ENCODE results near the gene MAGI2. TPM values are rescaled to one million over a fixed set of nuclear protein-coding genes. Genes with fewer than 3 reads are reported as not detected.

MAGI2 gene
- total RNA-seq, 1 donor from 2014 or later = 5.4 TPM

- Histone ChIP-seq H3K27me3 (ENCODE audit: insufficient read depth, low read length) (no peaks in the 10 kb centered on the region), H3K79me2 (ENCODE audit: insufficient read depth, low read length) (no peaks in the 10 kb centered on the region), H3K4me1 (ENCODE audit: insufficient read depth, low read length) (peaks cover 13% of the 10 kb centered on the region), H4K20me1 (ENCODE audit: insufficient read depth, low read length) (no peaks in the 10 kb centered on the region), H3K4me3 (ENCODE audit: insufficient read depth, low read depth, low read length) (no peak overlapping the region), H3K9me3 (ENCODE audit: insufficient read depth, low read depth, low read length) (no peaks in the 10 kb centered on the region), H2AFZ (ENCODE audit: low read depth, low read length) (no peak overlapping the region), H3K9ac (ENCODE audit: low read length) (no peak overlapping the region), H3K4me2 (ENCODE audit: low read length) (no peak overlapping the region), H3K36me3 (ENCODE audit: insufficient read depth, low read length) (no peaks in the 10 kb centered on the region), H3K27ac (ENCODE audit: low read depth, low read length) (no peak overlapping the region)
- H3K36me3 Mint-ChIP-seq (ENCODE audit: low read depth, unreplicated experiment) = no peaks in the 10 kb centered on the region
- H3K27me3 Mint-ChIP-seq (ENCODE audit: low read depth, unreplicated experiment) = no peaks in the 10 kb centered on the region
- peaks cover 13% of the 10 kb centered on the region for H3K4me1 Mint-ChIP-seq (ENCODE audit: low read depth, unreplicated experiment)
- no peak for TF ChIP-seq EZH2 (IDR thresholded peaks at IDR 0.05; ENCODE audit: insufficient read depth, low read length)
- TF ChIP-seq CTCF (IDR thresholded peaks at IDR 0.05; ENCODE audit: insufficient read depth, low read depth, low read length) = no peak
- no peak overlapping the region for H3K27ac Mint-ChIP-seq (ENCODE audit: unreplicated experiment)
- peaks cover 2% of the 10 kb centered on the region for H3K9me3 Mint-ChIP-seq (ENCODE audit: unreplicated experiment)
- H3K4me3 Mint-ChIP-seq (ENCODE audit: unreplicated experiment) = no peak overlapping the region
- FAIRE-seq (no peak), DNase-seq (ENCODE audit: low read depth) (no peak)
Measured at GRCh38 chr7:78280276-78280675, 1173.2 kb downstream of the MAGI2 start.

GRCh38 chr7:78279457-78279856 is 1174.0 kb downstream of the MAGI2 start:
- H3K27ac Mint-ChIP-seq (ENCODE audit: unreplicated experiment) = peak overlapping the region; percentile 73

More at GRCh38 chr7:78279457-78279856, 1174.0 kb downstream of the MAGI2 start:
- TF ChIP-seq EZH2 (IDR thresholded peaks at IDR 0.05; ENCODE audit: insufficient read depth, low read length) = no peak
- no peak for TF ChIP-seq CTCF (IDR thresholded peaks at IDR 0.05; ENCODE audit: insufficient read depth, low read depth, low read length)
- Histone ChIP-seq H3K4me1 (ENCODE audit: insufficient read depth, low read length) (peaks cover 13% of the 10 kb centered on the region), H3K9me3 (ENCODE audit: insufficient read depth, low read depth, low read length) (no peaks in the 10 kb centered on the region), H3K27me3 (ENCODE audit: insufficient read depth, low read length) (no peaks in the 10 kb centered on the region), H3K4me3 (ENCODE audit: insufficient read depth, low read depth, low read length) (no peak overlapping the region), H2AFZ (ENCODE audit: low read depth, low read length) (peak overlapping the region; percentile 49), H3K36me3 (ENCODE audit: insufficient read depth, low read length) (no peaks in the 10 kb centered on the region), H3K27ac (ENCODE audit: low read depth, low read length) (no peak overlapping the region), H3K9ac (ENCODE audit: low read length) (peak overlapping the region; percentile 19), H3K79me2 (ENCODE audit: insufficient read depth, low read length) (no peaks in the 10 kb centered on the region), H4K20me1 (ENCODE audit: insufficient read depth, low read length) (no peaks in the 10 kb centered on the region), H3K4me2 (ENCODE audit: low read length) (peak overlapping the region; percentile 50)
- Mint-ChIP-seq H3K36me3 (ENCODE audit: low read depth, unreplicated experiment) (no peaks in the 10 kb centered on the region), H3K4me3 (ENCODE audit: unreplicated experiment) (peak overlapping the region; percentile 46), H3K9me3 (ENCODE audit: unreplicated experiment) (peaks cover 2% of the 10 kb centered on the region), H3K4me1 (ENCODE audit: low read depth, unreplicated experiment) (peaks cover 13% of the 10 kb centered on the region), H3K27me3 (ENCODE audit: low read depth, unreplicated experiment) (no peaks in the 10 kb centered on the region)
- DNase-seq (ENCODE audit: low read depth) = no peak
- peak; percentile 17 for FAIRE-seq

Measured in astrocyte (in vitro differentiated cells and primary cell).